ENCODE results near the gene KCTD2. TPM values are rescaled to one million over a fixed set of nuclear protein-coding genes. Genes with fewer than 3 reads are reported as not detected.

KCTD2 gene
- total and polyA plus RNA-seq, 2 of the 13 experiments (the other 11 are each of a cell fraction or from before 2014, with no cell fraction given), result 28.3 to 32.6 TPM

- TF ChIP-seq ZFY (CRISPR knock-in tag; IDR thresholded peaks at IDR 0.05), result peak; percentile 53; the same call in 1 of the 2 replicates
- no peak for TF ChIP-seq ZNF251 (CRISPR knock-in tag; IDR thresholded peaks at IDR 0.05)
- TF ChIP-seq IRF9 (CRISPR knock-in tag; IDR thresholded peaks at IDR 0.05; ENCODE audit: borderline replicate concordance), result 0 out of 2 replicates have a peak, but pooled peaks have one; percentile 4
- TF ChIP-seq SNRNP70 (IDR thresholded peaks at IDR 0.05; ENCODE audit: low read depth, low read length), result no peak
- peak; percentile 66; the same call in 1 of the 2 replicates for TF ChIP-seq HNF1B (CRISPR knock-in tag; IDR thresholded peaks at IDR 0.05)
- TF ChIP-seq SUZ12 (IDR thresholded peaks at IDR 0.05; ENCODE audit: low read depth, low read length), result no peak
- TF ChIP-seq SP4 (CRISPR knock-in tag; IDR thresholded peaks at IDR 0.05), result peak; percentile 40; the same call in 1 of the 2 replicates
- no peak; the same call in 1 of the 2 replicates for TF ChIP-seq ZNF350 (CRISPR knock-in tag; IDR thresholded peaks at IDR 0.05; ENCODE audit: borderline replicate concordance, low read depth)
- peak; percentile 55; the same call in 1 of the 2 replicates for TF ChIP-seq TFDP2 (CRISPR knock-in tag; IDR thresholded peaks at IDR 0.05)
- no peak for TF ChIP-seq NFATC3 (CRISPR knock-in tag; IDR thresholded peaks at IDR 0.05)
- TF ChIP-seq POLR2AphosphoS5 (IDR thresholded peaks at IDR 0.05; ENCODE audit: low read depth, low read length), result no peak
- TF ChIP-seq ETV5 (CRISPR knock-in tag; IDR thresholded peaks at IDR 0.05; ENCODE audit: borderline replicate concordance), result peak; percentile 72
- no peak for TF ChIP-seq HNRNPLL (IDR thresholded peaks at IDR 0.05; ENCODE audit: low read depth, low read length, poor library complexity, severe bottlenecking)
- peak; percentile 88 for TF ChIP-seq SRSF1 (optimal IDR thresholded peaks at IDR 0.05; ENCODE audit: low read depth, low read length)
- TF ChIP-seq MAZ (IDR thresholded peaks at IDR 0.05; ENCODE audit: borderline replicate concordance, low read depth, low read length), result 0 out of 2 replicates have a peak, but pooled peaks have one; percentile 19
- peak; percentile 65 for TF ChIP-seq MAZ (CRISPR knock-in tag; IDR thresholded peaks at IDR 0.05; ENCODE audit: low read depth)
- TF ChIP-seq KAT8 (CRISPR knock-in tag; IDR thresholded peaks at IDR 0.05), result peak; percentile 67; the same call in 1 of the 2 replicates
- TF ChIP-seq SIN3B (IDR thresholded peaks at IDR 0.05; ENCODE audit: low read length), result no peak
- TF ChIP-seq FOXC1 (CRISPR knock-in tag; IDR thresholded peaks at IDR 0.05; ENCODE audit: borderline replicate concordance), result peak; percentile 47; the same call in 1 of the 2 replicates
- TF ChIP-seq ZNF574 (CRISPR knock-in tag; IDR thresholded peaks at IDR 0.05), result 0 out of 2 replicates have a peak, but pooled peaks have one; percentile 41
- peak; percentile 85 to 99 for TF ChIP-seq NR2F1 (CRISPR knock-in tag; IDR thresholded peaks at IDR 0.05)
Measured at GRCh38 chr17:75090871-75091854, 44.1 kb downstream of the KCTD2 start (continued).

Measured in HepG2 (cell line).